A204.1 (cell line): ENCODE measurements around the gene HBZ.
A peak's percentile ranks its signal among the peaks of the same experiment; 100 is the strongest.
"Not testable (repeated sequence)": the region's sequence is repeated elsewhere in the genome, so short reads cannot be mapped to it uniquely, and the experiment has no call there.

Source experiments
- FAIRE-seq: peaks from 2 replicates; lab custom pipeline; 2012; peaks lifted over from hg19 to GRCh38; lab: Jason Lieb, UNC

HBZ gene

GRCh38 chr16:152141-153128 is at the start of gene HBZ:
TSS of gene HBZ (plus strand) at chr16:152644. CDS start at chr16:152910, 266 bp downstream.
- FAIRE-seq = no peak

GRCh38 chr16:104355-104754 is 48.1 kb upstream of the HBZ start:
- no peak for FAIRE-seq

- no peak for FAIRE-seq
Observed at GRCh38 chr16:104928-105327, 47.5 kb upstream of the HBZ start.

- no peak for FAIRE-seq
Observed at GRCh38 chr16:105521-105920, 46.9 kb upstream of the HBZ start.

GRCh38 chr16:106623-107324 is 45.7 kb upstream of the HBZ start:
- peak; percentile 64 for FAIRE-seq

GRCh38 chr16:112153-112840 is 40.1 kb upstream of the HBZ start:
- FAIRE-seq = no peak

- FAIRE-seq = no peak
Observed at GRCh38 chr16:114327-114726, 38.1 kb upstream of the HBZ start.

GRCh38 chr16:116015-116414 is 36.4 kb upstream of the HBZ start:
- FAIRE-seq = no peak

- FAIRE-seq = no peak
Observed at GRCh38 chr16:117379-118365, 34.8 kb upstream of the HBZ start.

GRCh38 chr16:118857-119256 is 33.6 kb upstream of the HBZ start:
- FAIRE-seq = no peak

GRCh38 chr16:119295-119694 is 33.1 kb upstream of the HBZ start:
- FAIRE-seq = no peak

GRCh38 chr16:119835-120491 is 32.5 kb upstream of the HBZ start:
- FAIRE-seq = no peak

GRCh38 chr16:120756-121155 is 31.7 kb upstream of the HBZ start:
- FAIRE-seq = no peak

GRCh38 chr16:122361-122760 is 30.1 kb upstream of the HBZ start:
- FAIRE-seq = no peak

GRCh38 chr16:123558-124350 is 28.7 kb upstream of the HBZ start:
- FAIRE-seq = not testable (repeated sequence)

GRCh38 chr16:125011-125410 is 27.4 kb upstream of the HBZ start:
- FAIRE-seq = no peak

GRCh38 chr16:129075-129474 is 23.4 kb upstream of the HBZ start:
- FAIRE-seq = no peak

- FAIRE-seq = no peak
Observed at GRCh38 chr16:130533-131173, 21.8 kb upstream of the HBZ start.

- FAIRE-seq = no peak
Observed at GRCh38 chr16:132120-132519, 20.3 kb upstream of the HBZ start.

GRCh38 chr16:133716-134115 is 18.7 kb upstream of the HBZ start:
- FAIRE-seq = no peak
